ENCODE data around the gene TMEM269.

TMEM269 gene

DNA sequence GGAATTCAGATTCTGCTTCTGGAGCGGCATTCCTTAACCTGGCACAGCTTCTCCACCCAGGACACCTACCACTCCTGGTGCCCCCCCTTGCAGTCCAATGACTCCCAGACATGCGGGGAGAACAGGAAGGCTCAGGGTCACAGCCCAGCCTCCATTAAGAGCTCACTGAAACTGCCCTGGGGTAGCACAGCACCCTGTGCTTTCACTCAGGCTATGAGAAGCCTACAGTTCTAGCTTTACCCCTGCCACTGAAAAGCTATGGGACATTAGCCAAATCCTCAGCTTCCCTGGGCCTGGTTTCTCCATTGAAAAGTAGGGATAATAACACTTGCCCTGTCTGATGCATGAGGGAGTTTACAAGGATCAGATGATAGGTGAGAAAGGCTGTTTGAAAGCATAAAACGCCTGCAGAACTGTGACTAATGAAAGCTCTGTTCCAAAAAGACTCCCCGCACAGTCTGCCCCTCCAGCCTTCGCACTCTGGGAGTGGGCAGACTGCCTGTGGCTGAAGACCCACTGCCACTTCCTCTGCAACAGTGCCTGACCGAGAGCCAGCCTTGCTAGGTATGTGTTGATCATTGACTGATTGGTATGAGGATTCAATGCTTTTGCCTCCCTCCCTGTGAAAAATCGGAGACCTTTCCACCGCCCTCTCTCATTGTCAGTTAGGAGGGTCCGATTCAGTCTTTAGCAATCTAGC is 42.0 kb upstream of the TMEM269 start:
- POLR2A ChIA-PET = no interaction called here
- Histone ChIP-seq H3K36me3 (ENCODE audit: control insufficient read depth in 4 of 4, insufficient read depth in 4 of 4, low read length in 3 of 4) (peaks cover 0 to 24% (median 14%) of the 10 kb centered on the region in 4 experiments), H3K27ac (ENCODE audit: insufficient read depth in 1 of 2, low read depth in 1 of 2, low read length in 2 of 2, poor library complexity in 1 of 2, severe bottlenecking in 2 of 2) (no peak overlapping the region), H3K27me3 (replicated peaks in 2 of 5; ENCODE audit: control insufficient read depth in 4 of 5, insufficient read depth in 5 of 5, low read length in 4 of 5) (no peaks in the 10 kb centered on the region), H3K9me3 (ENCODE audit: control extremely low read depth in 1 of 5, control insufficient read depth in 4 of 5, insufficient read depth in 2 of 5, low read depth in 1 of 5, low read length in 4 of 5) (no peaks in the 10 kb centered on the region), H3K4me1 (ENCODE audit: control extremely low read depth in 1 of 4, control insufficient read depth in 4 of 4, insufficient read depth in 4 of 4, low read length in 3 of 4) (peaks cover 0 to 8% (median 7%) of the 10 kb centered on the region in 4 experiments), H3K4me3 (ENCODE audit: control insufficient read depth in 1 of 7, extremely low read depth in 1 of 7, insufficient read depth in 4 of 7, low read depth in 2 of 7, low read length in 6 of 7) (no peak overlapping the region)
- no peak for DNase-seq
- CTCF ChIA-PET = interaction anchor here (1.4 to 5.6 kb wide), 2 partner anchors 9 to 16 kb away, joined by 4 to 26 read pairs; no protein-coding TSS in a partner anchor
- 98% methylated on average over 8 of the region's 9 CpGs for WGBS (ENCODE audit: insufficient coverage)

DNA sequence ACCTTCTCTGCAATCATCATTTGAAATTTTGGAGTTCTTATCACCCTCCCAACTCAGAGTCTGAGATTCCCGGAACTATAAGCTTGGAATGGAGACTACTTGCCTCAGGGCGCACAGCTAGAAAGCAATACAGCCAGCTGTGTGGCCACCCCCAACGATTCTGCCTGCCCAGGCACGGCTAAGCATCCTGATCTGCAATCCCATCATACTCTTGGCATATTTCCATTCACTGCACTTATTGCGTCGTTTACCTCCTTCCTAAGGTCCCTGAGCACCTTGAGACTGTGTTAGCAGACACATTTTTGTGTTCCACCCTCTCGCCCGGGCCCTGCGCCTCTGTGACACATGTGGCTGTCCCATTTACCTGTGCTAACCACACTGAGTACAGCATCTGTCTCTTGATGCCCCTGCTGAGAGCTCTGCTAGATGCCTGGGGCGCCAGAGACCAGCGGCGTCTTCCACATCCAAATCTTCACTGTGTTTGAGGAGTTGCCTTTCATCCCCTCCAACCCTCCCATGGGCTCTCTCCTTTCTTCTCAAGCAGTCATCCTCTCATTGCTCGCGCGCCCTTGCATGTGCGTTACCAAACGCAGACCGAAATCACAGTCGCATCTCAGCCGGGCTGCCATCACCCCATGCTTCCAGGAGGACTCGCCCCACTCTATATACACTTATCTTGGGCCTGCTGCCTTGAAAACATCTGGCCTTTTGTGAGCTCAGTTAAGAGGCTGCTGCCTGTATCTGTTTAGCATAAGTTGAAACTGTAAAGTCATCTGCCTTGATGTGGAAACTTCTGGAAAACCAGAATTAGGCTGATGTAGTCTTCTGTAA is 41.3 kb upstream of the TMEM269 start:
- Histone ChIP-seq H3K4me3 (ENCODE audit: control insufficient read depth in 1 of 7, extremely low read depth in 1 of 7, insufficient read depth in 4 of 7, low read depth in 2 of 7, low read length in 6 of 7) (no peak overlapping the region), H3K36me3 (ENCODE audit: control insufficient read depth in 4 of 4, insufficient read depth in 4 of 4, low read length in 3 of 4) (peaks cover 0 to 32% (median 20%) of the 10 kb centered on the region in 4 experiments), H3K27me3 (replicated peaks in 2 of 5; ENCODE audit: control insufficient read depth in 4 of 5, insufficient read depth in 5 of 5, low read length in 4 of 5) (no peaks in the 10 kb centered on the region), H3K4me1 (ENCODE audit: control extremely low read depth in 1 of 4, control insufficient read depth in 4 of 4, insufficient read depth in 4 of 4, low read length in 3 of 4) (peaks cover 0 to 3% (median 1%) of the 10 kb centered on the region in 4 experiments), H3K27ac (ENCODE audit: insufficient read depth in 1 of 2, low read depth in 1 of 2, low read length in 2 of 2, poor library complexity in 1 of 2, severe bottlenecking in 2 of 2) (no peak overlapping the region), H3K9me3 (ENCODE audit: control extremely low read depth in 1 of 5, control insufficient read depth in 4 of 5, insufficient read depth in 2 of 5, low read depth in 1 of 5, low read length in 4 of 5) (no peaks in the 10 kb centered on the region)
- POLR2A ChIA-PET = no interaction called here
- CTCF ChIA-PET = interaction anchor here (1.4 to 5.6 kb wide), 2 partner anchors 8 to 15 kb away, joined by 4 to 26 read pairs; no protein-coding TSS in a partner anchor
- WGBS (ENCODE audit: insufficient coverage) = 93% methylated on average over 18 of the region's 21 CpGs
- no peak for DNase-seq

DNA sequence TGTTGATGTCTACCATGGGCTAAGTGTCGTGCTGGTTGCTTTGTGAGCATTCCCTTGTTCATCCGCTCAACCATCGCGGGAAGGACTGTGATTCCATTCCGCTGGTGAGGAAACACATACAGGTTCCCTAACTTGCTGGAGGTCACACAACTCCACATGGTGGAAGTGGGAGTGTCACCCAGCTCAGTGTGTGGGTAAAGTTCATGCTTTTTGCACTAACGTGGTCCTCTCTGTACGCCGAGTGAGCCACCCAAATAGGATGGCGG is 40.7 kb upstream of the TMEM269 start:
- no peak overlapping the region for H3K4me3 ChIP-seq (ENCODE audit: control insufficient read depth in 1 of 7, extremely low read depth in 1 of 7, insufficient read depth in 4 of 7, low read depth in 2 of 7, low read length in 6 of 7)
- 92% methylated on average over 6 of the region's 9 CpGs for WGBS (ENCODE audit: insufficient coverage)
- H3K36me3 ChIP-seq (ENCODE audit: control insufficient read depth in 4 of 4, insufficient read depth in 4 of 4, low read length in 3 of 4) = peaks cover 3 to 37% (median 23%) of the 10 kb centered on the region in 4 experiments
- no peaks in the 10 kb centered on the region for H3K27me3 ChIP-seq (replicated peaks in 2 of 5; ENCODE audit: control insufficient read depth in 4 of 5, insufficient read depth in 5 of 5, low read length in 4 of 5)
- ChIA-PET CTCF (interaction anchor here (5.6 kb wide), 1 partner anchor 14 kb away, joined by 26 read pairs; no protein-coding TSS in a partner anchor), POLR2A (no interaction called here)
- no peak for DNase-seq
- no peaks in the 10 kb centered on the region for H3K9me3 ChIP-seq (ENCODE audit: control extremely low read depth in 1 of 5, control insufficient read depth in 4 of 5, insufficient read depth in 2 of 5, low read depth in 1 of 5, low read length in 4 of 5)
- H3K4me1 ChIP-seq (ENCODE audit: control extremely low read depth in 1 of 4, control insufficient read depth in 4 of 4, insufficient read depth in 4 of 4, low read length in 3 of 4) = peaks cover 0 to 4% (median 1%) of the 10 kb centered on the region in 4 experiments
- no peak overlapping the region for H3K27ac ChIP-seq (ENCODE audit: insufficient read depth in 1 of 2, low read depth in 1 of 2, low read length in 2 of 2, poor library complexity in 1 of 2, severe bottlenecking in 2 of 2)

DNA sequence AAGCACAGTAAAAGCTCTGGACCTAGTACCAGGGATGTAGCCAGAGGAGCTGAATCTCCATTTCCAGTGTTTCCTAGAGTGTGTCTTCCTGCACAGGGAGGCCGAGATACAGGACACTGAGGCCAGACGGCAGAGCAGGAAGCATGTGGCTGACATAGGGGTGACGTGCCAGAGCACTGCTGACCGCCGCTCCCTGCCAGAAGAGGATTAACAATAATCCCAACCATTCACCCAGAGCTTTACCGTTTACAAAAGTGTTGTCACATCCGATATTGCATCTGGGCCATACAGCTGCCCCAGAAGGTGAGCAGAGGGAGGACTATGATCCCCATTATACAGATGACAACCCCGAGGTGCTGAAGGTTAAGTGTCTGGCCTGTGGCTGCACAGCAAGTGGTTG is 38.9 kb upstream of the TMEM269 start:
- ChIA-PET POLR2A (interaction anchor here (1.1 kb wide), 1 partner anchor 102 kb away, joined by 3 read pairs; no protein-coding TSS in a partner anchor), CTCF (interaction anchor here (0.9 to 5.6 kb wide), 10 partner anchors 12 to 404 kb away, joined by 3 to 26 read pairs (median 4); partner anchors contain the start of gene YBX1)
- H3K36me3 ChIP-seq (ENCODE audit: control insufficient read depth in 4 of 4, insufficient read depth in 4 of 4, low read length in 3 of 4) = peaks cover 8 to 50% (median 31%) of the 10 kb centered on the region in 4 experiments
- DNase-seq = no peak
- 95% methylated on average over 8 of the region's 8 CpGs for WGBS (ENCODE audit: insufficient coverage)
- no peaks in the 10 kb centered on the region for H3K9me3 ChIP-seq (ENCODE audit: control extremely low read depth in 1 of 5, control insufficient read depth in 4 of 5, insufficient read depth in 2 of 5, low read depth in 1 of 5, low read length in 4 of 5)
- H3K4me3 ChIP-seq (ENCODE audit: control insufficient read depth in 1 of 7, extremely low read depth in 1 of 7, insufficient read depth in 4 of 7, low read depth in 2 of 7, low read length in 6 of 7) = no peak overlapping the region
- H3K4me1 ChIP-seq (ENCODE audit: control extremely low read depth in 1 of 4, control insufficient read depth in 4 of 4, insufficient read depth in 4 of 4, low read length in 3 of 4) = peaks cover 0 to 7% (median 0%) of the 10 kb centered on the region in 4 experiments
- H3K27ac ChIP-seq (ENCODE audit: insufficient read depth in 1 of 2, low read depth in 1 of 2, low read length in 2 of 2, poor library complexity in 1 of 2, severe bottlenecking in 2 of 2) = no peak overlapping the region
- H3K27me3 ChIP-seq (replicated peaks in 2 of 5; ENCODE audit: control insufficient read depth in 4 of 5, insufficient read depth in 5 of 5, low read length in 4 of 5) = no peaks in the 10 kb centered on the region

DNA sequence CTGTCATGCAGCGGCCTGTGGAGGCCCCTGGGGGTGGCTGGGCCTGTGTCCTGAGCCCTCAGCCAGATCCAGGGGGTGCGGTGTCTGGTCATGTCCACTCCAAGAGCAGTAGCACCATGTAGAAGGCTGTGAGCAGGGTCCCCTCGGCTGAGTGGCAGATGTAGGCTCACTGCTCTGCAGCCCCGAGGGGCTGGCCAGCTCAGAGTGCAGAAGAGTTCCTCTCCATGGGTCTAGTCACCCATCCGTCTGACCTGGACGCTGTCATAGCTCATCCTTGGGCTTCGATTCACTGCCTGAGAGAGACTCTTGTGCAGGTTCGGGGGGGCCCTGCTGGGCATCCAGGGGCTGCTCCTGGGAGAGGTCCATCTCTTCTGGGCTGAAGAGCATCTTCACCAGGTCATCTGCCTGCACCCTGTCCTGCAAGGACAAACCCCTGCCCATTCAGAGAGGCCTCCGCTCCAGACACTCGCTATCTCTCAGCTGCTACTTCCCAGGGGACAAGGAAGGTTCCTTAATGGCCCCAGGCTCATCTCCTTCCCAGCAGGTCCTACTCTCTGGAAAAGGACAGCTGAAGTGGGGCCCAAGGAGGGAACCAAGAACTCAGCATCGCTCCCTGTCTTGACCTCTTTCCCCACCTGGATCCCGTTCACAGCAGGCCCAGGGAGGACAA is 38.2 kb upstream of the TMEM269 start:
- Histone ChIP-seq H3K27ac (ENCODE audit: insufficient read depth in 1 of 2, low read depth in 1 of 2, low read length in 2 of 2, poor library complexity in 1 of 2, severe bottlenecking in 2 of 2) (no peak overlapping the region), H3K4me3 (ENCODE audit: control insufficient read depth in 1 of 7, extremely low read depth in 1 of 7, insufficient read depth in 4 of 7, low read depth in 2 of 7, low read length in 6 of 7) (no peak overlapping the region), H3K4me1 (ENCODE audit: control extremely low read depth in 1 of 4, control insufficient read depth in 4 of 4, insufficient read depth in 4 of 4, low read length in 3 of 4) (peaks cover 0 to 7% (median 0%) of the 10 kb centered on the region in 4 experiments), H3K36me3 (ENCODE audit: control insufficient read depth in 4 of 4, insufficient read depth in 4 of 4, low read length in 3 of 4) (peaks cover 8 to 51% (median 32%) of the 10 kb centered on the region in 4 experiments), H3K27me3 (replicated peaks in 2 of 5; ENCODE audit: control insufficient read depth in 4 of 5, insufficient read depth in 5 of 5, low read length in 4 of 5) (no peaks in the 10 kb centered on the region), H3K9me3 (ENCODE audit: control extremely low read depth in 1 of 5, control insufficient read depth in 4 of 5, insufficient read depth in 2 of 5, low read depth in 1 of 5, low read length in 4 of 5) (no peaks in the 10 kb centered on the region)
- ChIA-PET POLR2A (interaction anchor here (0.6 kb wide), 1 partner anchor 489 kb away, joined by 3 read pairs; no protein-coding TSS in a partner anchor), CTCF (interaction anchor here (0.9 to 5.6 kb wide), 19 partner anchors 9 to 560 kb away, joined by 3 to 26 read pairs (median 5); partner anchors contain the start of gene P3H1)
- 96% methylated on average over 11 of the region's 12 CpGs for WGBS (ENCODE audit: insufficient coverage)
- DNase-seq = no peak

DNA sequence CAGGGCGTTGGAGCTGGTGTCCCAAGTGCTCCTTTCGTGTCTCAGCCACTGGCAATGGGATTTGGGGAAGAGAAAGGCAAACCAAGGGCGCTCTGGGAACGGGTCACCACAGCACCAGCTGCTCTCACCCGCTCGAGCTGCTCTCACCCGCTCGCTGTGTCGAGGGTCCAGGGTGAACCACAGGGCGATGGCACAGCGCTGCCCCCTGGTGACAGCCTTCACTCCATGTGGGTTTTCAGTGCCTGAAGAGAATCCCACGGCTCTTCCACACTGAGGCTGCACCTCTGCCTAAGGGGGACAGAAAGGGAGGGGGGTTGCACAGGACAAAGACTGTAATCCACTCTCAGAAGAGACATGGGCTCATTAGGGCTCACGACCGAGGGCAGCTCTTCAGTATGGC is 37.7 kb upstream of the TMEM269 start:
- Histone ChIP-seq H3K4me3 (ENCODE audit: control insufficient read depth in 1 of 7, extremely low read depth in 1 of 7, insufficient read depth in 4 of 7, low read depth in 2 of 7, low read length in 6 of 7) (no peak overlapping the region), H3K27me3 (replicated peaks in 2 of 5; ENCODE audit: control insufficient read depth in 4 of 5, insufficient read depth in 5 of 5, low read length in 4 of 5) (no peaks in the 10 kb centered on the region), H3K27ac (ENCODE audit: insufficient read depth in 1 of 2, low read depth in 1 of 2, low read length in 2 of 2, poor library complexity in 1 of 2, severe bottlenecking in 2 of 2) (no peak overlapping the region), H3K9me3 (ENCODE audit: control extremely low read depth in 1 of 5, control insufficient read depth in 4 of 5, insufficient read depth in 2 of 5, low read depth in 1 of 5, low read length in 4 of 5) (peaks cover 0 to 4% (median 1%) of the 10 kb centered on the region in 5 experiments), H3K36me3 (ENCODE audit: control insufficient read depth in 4 of 4, insufficient read depth in 4 of 4, low read length in 3 of 4) (peaks cover 8 to 56% (median 37%) of the 10 kb centered on the region in 4 experiments), H3K4me1 (ENCODE audit: control extremely low read depth in 1 of 4, control insufficient read depth in 4 of 4, insufficient read depth in 4 of 4, low read length in 3 of 4) (peaks cover 0 to 7% (median 0%) of the 10 kb centered on the region in 4 experiments)
- POLR2A ChIA-PET = interaction anchor here (0.6 kb wide), 1 partner anchor 489 kb away, joined by 3 read pairs; no protein-coding TSS in a partner anchor
- WGBS (ENCODE audit: insufficient coverage) = 59% methylated on average over 12 of the region's 14 CpGs
- peak in 2 of 3 donors; percentile 59 to 69 for DNase-seq
- CTCF ChIA-PET = interaction anchor here (0.9 to 5.6 kb wide), 19 partner anchors 9 to 561 kb away, joined by 3 to 26 read pairs (median 5); partner anchors contain the start of gene P3H1

Measured in common myeloid progenitor, CD34-positive (primary cell).